Measurements from ENCODE around the gene SLC22A15.

DNA sequence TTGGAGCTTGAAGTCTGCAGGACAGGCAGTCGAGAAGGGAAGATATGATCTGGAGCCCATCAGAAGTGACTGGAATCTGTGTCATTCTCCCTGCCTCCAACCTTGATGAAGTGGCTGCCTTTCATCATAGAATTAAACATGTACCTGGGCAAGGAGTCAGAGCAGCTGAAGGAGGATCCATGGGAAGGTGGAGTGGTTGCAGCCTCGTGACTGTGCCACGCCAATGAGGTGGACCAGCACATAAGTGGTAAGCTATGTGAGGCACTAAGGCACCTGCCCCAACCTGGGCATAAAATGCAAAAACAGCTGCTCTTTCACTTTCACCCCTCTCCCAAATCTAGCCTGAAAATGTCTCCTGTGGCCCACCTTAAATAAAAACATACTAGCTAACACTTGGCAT, 7.3 kb downstream of the SLC22A15 start:
- TF ChIP-seq EZH2 (IDR thresholded peaks at IDR 0.05) (no peak), POLR2AphosphoS5 (IDR thresholded peaks at IDR 0.05; ENCODE audit: borderline replicate concordance, low read depth, low read length) (no peak)
